ENCODE measurements around the gene GALNTL6.

DNA sequence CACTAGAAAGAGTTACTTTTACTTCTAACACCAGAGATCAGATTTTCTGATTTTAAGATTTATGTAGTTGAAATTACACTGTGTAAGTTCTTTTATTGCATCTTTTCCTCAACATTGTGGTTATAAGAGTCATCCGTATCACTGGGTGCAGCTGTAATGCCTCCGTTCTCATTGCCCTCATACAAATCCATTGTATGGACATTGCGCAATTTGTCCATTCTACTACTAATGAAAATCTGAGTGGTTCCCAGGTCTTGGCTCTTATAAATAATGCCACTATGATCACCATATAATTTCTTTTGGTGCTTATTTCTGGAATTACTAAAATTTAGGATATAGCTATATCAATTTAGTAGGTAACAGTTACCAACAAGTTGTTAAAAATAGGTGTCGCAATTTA, 741.4 kb downstream of the GALNTL6 start:
- TF ChIP-seq HOXB6 (CRISPR knock-in tag; IDR thresholded peaks at IDR 0.05; ENCODE audit: borderline replicate concordance) (no peak), PBX2 (CRISPR knock-in tag; IDR thresholded peaks at IDR 0.05; ENCODE audit: low read depth) (no peak), PBX2 (tag; conservative IDR thresholded peaks at IDR 0.05; ENCODE audit: low read depth) (no peak)

Data from K562 (cell line).